ENCODE data around the gene CNDP1.

CNDP1 gene

GRCh38 chr18:74595431-74595830 is 61.1 kb downstream of the CNDP1 start:
- DNase-seq = no peak

DNA sequence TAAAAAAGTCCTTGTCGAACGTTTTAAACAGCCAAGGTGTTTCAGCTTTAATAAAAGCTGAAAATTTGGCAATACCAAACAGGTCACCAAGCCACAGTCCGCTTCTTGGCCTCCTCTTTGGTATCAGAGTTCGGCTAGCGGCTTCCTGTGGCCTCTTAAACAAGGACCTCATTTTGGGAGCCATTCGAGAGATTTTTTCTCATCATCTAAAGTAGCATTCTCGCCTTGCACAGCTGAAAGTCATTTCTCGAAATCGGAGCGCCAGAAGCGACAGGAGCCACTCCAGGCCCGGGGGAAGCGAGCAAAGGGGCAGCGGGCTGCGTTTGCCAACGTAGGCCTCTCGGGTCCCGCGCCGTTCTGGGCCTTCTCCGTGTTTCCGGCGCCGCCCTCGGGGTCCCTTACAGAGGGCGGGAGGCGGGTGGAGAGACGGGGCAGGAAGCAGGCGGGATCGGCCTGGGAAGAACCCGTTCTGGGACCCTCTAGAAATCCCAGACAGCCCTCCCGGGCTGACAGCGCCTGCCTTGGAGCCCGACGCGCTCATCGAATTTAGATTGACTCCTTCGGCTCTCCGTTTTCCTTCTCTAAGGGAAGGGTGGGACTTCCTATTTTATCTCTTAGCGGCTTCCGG is 62.8 kb downstream of the CNDP1 start:
- DNase-seq = peak; percentile 4

DNA sequence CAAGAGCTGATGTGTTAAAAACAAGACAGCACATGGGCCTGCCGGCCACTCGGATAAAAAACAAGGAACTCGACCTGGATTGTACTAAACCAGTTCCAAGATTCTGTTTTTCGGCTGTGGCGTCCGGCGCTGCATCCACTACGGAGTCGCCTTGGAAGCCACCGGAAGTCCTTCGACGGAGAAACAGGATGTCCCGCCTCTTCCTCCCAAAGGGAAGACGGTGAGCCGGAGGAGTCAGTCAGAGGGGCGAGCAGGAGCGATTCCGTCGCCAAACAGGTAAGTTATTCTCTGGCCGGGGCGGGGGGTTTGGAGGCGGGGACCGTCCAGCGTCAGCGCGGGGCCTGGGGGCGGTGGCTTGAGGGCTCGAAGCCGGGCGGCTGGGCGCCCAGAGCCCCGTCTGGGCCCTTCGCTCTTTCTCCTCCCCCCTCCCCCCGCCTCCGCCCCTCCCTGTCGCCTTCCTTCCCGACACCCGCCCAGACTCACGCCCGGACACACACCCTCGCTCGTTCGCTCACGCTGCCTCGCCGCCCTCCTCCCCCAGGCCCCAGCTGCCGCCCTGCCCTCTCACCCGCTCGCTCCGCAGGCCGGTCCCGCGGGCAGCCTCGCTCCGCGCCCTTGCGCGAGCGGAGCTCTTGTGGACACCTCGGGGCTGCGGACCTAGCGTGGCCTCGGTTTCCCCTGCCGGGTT is 63.5 kb downstream of the CNDP1 start, which contains the start of gene ZNF407:
TSS of gene ZNF407 (plus strand) at position 209 of the 688 bp plus-strand sequence. CDS start 33,150 bp downstream, outside the sequence.
- DNase-seq = peak; percentile 16

DNA sequence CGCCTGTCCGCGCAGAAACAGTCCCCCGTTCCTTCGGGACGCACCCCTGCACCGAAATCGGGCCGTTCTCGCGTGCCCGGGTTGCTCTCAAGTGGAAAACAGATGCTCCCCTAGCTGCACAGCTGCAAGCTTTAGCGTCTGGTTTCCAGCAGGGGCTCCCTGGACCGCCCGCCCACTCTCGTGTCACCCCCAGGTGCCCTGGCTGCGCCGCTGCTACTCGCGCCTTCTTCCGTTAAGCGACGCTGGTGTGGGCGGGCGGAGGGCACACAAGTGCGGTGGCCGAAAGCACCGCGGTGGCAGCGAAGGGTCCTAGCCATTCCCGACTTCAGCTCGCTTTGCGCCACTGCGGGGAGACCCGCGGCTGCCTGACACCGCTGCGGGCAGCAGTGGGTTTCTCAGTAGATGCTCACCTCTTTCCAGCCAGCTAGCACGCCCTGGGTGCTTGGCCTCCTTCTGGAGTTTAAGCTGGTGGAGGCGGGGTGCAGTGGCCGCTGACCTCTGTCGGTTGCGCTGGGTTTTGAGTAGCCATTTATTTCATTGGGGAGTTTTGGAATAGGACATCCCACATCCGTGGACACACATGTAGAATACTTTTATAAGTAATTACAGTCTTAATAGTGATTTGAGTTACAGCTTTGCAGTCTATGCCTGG is 64.2 kb downstream of the CNDP1 start:
- DNase-seq = no peak

DNA sequence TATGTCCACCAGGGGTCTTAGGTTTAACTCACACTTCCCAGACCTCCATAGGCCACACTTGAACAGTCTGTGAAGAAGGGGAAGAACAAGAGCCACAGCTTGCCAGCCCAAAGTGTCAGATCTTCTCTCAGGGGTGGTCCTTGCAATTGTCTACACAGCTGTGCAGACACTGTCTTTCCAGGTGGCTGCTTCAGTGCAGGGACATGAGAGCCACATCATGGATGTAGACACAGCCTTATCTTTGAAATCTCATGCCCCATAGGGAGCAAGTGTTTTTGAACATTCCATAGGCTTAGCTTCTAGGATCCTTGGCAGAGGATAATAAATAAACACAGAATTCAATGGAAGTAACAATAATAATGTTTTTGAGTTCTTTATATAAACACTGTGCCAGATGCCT is 70.1 kb downstream of the CNDP1 start:
- no peak for DNase-seq

DNA sequence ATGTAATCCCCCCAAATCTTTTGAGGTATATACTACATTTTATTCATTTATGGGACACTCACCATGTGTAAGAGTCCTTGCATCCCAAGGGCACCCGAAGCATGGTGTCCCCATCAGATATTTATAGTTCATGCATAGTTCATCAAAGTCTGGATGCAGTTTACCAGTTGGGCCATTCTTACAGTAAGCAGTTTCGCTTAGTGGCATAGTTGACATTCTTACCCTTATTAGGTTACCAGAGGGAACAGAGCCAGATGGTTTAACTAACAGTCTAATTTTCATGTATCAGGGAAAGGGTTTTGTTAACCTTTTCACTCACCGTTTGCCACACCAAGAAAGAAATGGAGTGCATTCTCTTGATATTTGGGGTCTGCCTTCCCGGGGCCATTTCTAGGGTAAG is 70.5 kb downstream of the CNDP1 start:
- DNase-seq = no peak

- DNase-seq = no peak
These were observed 74.4 kb downstream of the CNDP1 start for GRCh38 chr18:74608681-74609080.

GRCh38 chr18:74609535-74609934 is 75.2 kb downstream of the CNDP1 start:
- no peak for DNase-seq

DNA sequence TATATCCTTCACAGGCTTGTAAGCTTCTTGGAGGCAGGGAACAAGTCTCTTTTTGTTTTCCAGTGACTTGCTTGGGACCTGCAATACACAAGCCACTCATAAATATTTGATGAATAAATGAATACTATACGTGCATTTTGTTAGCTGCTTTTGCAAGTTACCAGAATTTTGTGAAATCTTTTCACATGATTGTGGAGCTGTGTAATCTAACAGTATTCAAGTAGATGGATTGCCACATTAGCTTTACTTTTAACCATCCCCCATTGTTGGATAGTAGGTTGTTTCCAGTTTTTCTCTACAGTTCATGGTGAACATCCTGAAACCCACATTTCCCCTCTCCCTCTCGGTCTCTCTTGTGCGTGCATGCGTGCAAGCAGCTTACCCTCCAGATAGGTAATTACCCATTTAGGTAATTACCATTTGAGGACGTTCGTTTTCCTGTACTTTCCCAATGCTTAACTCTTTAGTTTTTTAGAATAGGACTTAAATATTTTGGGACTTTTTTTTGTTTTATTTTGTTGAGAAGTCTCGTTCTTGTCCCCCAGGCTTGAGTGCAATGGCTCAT is 75.8 kb downstream of the CNDP1 start:
- DNase-seq = no peak

DNA sequence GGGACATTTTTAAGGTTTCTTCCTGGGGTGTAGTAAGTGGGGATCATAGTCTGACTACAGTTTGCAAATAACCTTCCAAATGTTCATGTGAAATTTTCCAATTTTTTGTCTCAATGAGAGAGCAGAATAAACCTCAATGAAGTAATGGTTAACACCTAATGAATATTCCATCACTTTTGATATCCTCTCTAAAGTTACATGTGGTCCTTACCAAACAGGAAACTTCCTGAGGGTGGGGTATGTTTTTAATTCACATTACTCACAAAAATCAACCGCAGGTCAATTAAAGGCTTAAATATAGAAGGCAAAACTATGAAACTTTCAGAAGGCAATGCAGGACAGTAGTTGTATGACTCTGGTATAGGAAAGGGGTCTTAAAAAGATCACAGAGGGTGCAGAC is 76.6 kb downstream of the CNDP1 start:
- no peak for DNase-seq

DNA sequence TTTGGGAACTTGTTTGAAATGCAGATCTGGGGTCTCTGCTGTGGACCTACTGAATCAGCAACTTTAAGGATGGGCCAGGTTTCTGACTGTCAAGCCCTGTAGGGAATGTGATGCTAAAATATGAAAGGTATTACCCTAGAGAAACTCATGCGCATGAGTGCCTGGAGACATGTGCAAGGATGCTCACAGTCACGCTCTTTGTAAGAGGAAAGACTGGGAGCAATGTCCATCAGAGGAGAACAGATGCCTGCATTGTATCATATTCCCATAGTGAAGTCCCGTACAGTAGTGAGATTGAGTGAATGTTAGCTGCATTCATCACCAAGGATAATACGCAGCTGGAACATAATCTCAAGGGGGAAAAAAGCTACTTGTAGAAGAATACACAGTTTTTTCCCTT is 77.5 kb downstream of the CNDP1 start:
- DNase-seq = no peak

- DNase-seq = no peak
These were observed 79.1 kb downstream of the CNDP1 start for GRCh38 chr18:74613381-74613780.

- no peak for DNase-seq
These were observed 82.2 kb downstream of the CNDP1 start for GRCh38 chr18:74616494-74616893.

DNA sequence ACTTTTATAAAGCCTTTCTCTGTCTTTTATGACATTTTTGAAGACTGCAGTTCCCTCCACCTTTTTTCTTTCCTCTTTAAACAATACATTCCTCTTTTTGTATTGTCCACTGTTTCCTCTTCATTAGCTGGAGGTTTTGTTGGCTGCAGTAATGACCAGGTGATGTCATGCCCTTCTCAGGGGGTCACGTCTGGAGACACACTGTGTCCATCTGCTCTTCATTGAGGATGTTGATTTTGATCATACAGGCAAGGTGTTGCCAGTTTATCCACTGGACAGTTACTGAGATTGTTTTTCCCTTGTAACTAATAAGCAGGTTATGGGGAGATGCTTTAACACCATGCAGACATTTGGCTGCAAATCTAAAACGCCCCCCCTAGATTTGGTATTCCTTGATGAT is 83.2 kb downstream of the CNDP1 start:
- no peak for DNase-seq

DNA sequence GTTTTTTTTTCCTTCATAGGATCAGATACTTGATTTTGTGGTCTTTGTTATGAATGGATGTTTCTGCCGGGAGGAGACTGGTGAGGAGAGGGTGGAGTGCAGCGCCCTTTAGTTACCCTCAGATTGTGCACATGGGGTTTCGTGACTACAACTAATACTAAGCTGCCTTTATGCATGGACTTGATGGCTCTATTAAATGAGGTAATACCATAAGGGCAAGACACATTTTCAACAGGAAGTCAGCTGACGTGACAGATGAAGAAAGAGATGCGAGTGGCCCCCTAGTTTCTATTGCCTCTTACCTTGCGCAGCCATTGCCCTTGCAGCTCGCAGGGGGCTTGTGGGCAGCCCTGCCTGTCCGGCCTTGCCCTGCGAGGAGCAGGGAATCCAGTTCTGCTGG is 87.8 kb downstream of the CNDP1 start:
- DNase-seq = no peak

DNA sequence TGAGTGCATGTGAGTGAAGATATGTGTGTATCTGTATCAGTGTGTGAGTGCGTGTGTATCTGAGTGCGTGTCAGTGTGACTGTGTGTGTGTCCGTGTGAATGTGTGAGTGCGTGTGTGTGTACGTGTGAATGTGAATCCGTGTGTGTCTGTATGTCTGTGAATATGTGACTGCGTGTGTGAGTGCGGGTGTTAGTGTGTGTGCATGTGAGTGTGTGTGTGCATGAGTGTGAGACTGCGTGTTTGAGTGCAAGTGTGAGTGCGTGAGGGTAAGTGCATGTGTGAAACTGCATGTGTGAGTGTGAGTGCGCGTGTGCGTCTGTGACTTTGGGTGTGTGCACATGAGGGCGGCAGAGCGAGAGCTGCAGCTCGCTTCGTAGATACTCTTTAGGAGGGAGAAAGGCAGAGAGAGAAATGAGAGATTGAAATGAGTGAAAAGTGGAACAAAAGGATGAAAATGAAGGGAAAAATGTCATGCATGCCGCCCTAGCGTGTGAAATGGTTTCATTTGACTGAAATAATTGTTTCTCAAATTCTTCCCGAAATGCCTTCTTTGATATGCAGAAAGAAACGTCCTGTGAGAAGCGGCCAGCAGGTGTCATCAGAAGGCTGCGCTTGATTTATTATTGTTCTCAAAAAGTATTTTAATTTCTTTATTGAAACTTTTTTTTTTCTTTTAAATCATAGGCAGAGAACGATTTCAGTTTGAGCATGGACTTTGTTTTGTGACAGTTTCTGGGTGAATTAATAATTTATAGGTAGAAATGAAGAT is 88.9 kb downstream of the CNDP1 start:
- no peak for DNase-seq

DNA sequence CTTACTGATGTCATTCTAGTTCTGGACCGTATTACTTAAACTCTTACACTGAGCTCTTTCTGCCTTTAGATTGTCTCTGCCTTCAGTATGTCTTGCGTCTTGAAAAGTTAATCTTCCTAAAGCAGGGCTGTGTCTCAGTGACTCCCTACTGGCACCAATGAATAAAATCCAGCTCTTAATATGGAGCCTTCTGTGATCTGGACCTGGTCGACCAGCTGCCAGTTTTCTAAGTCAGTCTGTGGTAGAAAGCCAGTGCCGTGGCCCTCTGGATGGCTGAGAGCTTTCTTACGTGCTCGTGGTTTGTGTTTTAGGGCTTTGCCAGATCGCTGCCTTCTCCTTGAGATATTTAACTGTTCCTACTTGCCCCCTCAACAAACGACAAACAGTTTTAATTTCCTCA is 90.2 kb downstream of the CNDP1 start:
- no peak for DNase-seq

DNA sequence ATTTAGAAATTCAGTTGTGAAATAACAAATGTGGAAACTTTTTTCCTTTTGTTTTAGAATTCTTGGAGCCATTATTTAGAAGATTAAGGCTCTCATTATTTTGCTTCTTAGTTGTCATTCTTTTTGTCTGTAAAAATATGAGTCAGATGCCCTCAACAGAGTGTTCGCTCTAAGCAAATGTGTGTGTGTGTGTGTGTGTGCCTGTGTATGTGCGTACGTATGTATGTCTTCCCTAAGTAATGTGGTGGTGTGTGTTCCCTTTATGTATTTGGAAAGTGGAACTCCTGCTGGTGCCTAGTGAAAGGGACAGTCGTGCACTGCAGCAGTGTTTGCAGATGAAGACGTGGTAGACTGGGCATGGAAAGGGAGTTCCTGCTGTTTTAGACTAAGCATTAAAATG is 90.9 kb downstream of the CNDP1 start:
- no peak for DNase-seq

GRCh38 chr18:74626049-74626874 is 92.0 kb downstream of the CNDP1 start:
- no peak for DNase-seq

- DNase-seq = no peak
These were observed 96.5 kb downstream of the CNDP1 start for GRCh38 chr18:74630804-74631203.

DNA sequence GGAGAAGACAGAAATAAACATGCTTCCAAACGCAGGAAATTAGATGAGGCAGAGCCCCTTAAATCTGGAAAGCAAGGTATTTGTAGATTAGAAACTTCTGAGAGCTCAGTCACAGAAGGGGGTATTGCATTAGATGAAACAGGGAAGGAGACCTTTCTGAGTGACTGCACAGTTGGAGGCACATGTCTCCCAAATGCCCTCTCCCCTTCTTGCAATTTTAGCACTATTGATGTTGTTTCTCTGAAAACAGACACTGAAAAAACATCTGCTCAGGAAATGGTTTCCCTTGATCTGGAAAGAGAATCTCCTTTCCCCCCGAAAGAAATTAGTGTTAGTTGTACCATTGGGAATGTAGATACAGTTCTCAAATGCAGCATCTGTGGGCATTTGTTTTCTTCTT is 96.9 kb downstream of the CNDP1 start:
- no peak for DNase-seq

DNA sequence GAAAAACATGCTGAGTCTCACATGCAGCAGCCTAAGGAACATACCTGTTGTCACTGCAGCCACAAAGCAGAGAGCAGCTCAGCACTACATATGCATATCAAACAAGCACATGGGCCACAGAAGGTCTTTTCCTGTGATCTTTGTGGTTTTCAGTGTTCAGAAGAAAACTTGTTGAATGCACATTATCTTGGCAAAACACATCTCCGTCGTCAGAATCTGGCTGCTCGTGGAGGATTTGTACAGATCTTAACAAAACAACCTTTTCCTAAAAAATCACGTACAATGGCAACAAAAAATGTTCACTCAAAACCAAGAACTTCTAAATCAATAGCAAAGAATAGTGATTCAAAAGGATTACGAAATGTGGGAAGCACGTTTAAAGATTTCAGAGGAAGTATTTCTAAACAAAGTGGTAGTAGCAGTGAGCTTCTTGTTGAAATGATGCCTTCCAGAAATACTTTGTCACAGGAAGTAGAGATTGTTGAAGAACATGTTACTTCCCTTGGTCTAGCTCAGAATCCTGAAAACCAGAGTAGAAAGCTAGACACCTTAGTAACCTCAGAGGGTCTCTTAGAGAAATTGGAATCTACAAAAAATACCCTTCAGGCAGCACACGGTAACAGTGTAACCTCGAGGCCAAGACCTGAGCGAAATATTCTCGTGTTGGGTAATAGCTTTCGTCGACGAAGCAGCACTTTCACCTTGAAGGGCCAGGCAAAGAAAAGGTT is 97.5 kb downstream of the CNDP1 start:
- no peak for DNase-seq
